Transverse colon (tissue), 4 donors: ENCODE data around the gene GLI1. TPM values are rescaled to one million over a fixed set of nuclear protein-coding genes. Genes with fewer than 3 reads are reported as not detected.
A peak's percentile ranks its signal among the peaks of the same experiment; 100 is the strongest.

ENCODE experiments used
- DNase-seq: peaks from one replicate; pipeline ENCODE4 v3.0.0-alpha.2; 2019
- H3K27ac ChIP-seq, 4 donors: fragments of 200-600 bp; sonication (generic); 2 replicates each; pipeline ENCODE4 v1.5.1; 2016 to 2018; ENCODE audit warnings: inconsistent platforms in 4 of 4
- H3K27me3 ChIP-seq: fragments of 200-600 bp; sonication (generic); 2 replicates; pipeline ENCODE4 v1.5.1; 2017; ENCODE audit warnings: inconsistent platforms
- H3K36me3 ChIP-seq, 4 donors: fragments of 200-600 bp; sonication (generic); 2 replicates each; pipeline ENCODE4 v1.5.1; 2017 to 2019; ENCODE audit warnings: inconsistent platforms in 4 of 4
- H3K4me1 ChIP-seq, 4 donors: fragments of 200-600 bp; sonication (generic); 2 replicates each; pipeline ENCODE4 v1.5.1; 2017 to 2020; ENCODE audit warnings: inconsistent platforms in 4 of 4
- H3K4me3 ChIP-seq, 4 donors: fragments of 200-600 bp; sonication (generic); 1 replicate in 1 of 4; 2 replicates in 3 of 4; pipeline versions ENCODE4 v1.5.1 to v1.6.1; 2017 to 2019; ENCODE audit warnings: inconsistent platforms in 4 of 4
- H3K9me3 ChIP-seq, 2 donors: fragments of 200-600 bp; sonication (generic); 2 replicates each; pipeline ENCODE4 v1.5.1; 2017 to 2019; ENCODE audit warnings: inconsistent platforms in 2 of 2
- CTCF ChIP-seq, 5 experiments: fragments of 200-600 bp in 3 of 5; fragments of 450-650 bp in 2 of 5; sonication (generic) in 3 of 5; IDR thresholded peaks; 1 replicate in 2 of 5; 2 replicates in 3 of 5; pipeline ENCODE4 v1.5.1; 2016 to 2017; ENCODE audit warnings: antibody characterized with exemption in 5 of 5, inconsistent platforms in 3 of 5, mild to moderate bottlenecking in 2 of 5, moderate library complexity in 1 of 5
- EP300 ChIP-seq: sonication (generic); formaldehyde crosslinking; IDR thresholded peaks from one replicate; pipeline ENCODE4 v1.6.1; 2017; ENCODE audit warnings: antibody characterized with exemption, low read depth
- POLR2A ChIP-seq: fragments of 450-650 bp; IDR thresholded peaks from one replicate; pipeline ENCODE4 v1.6.1; 2016; ENCODE audit warnings: antibody characterized with exemption, mild to moderate bottlenecking, moderate library complexity
- POLR2AphosphoS5 ChIP-seq, 3 donors: sonication (generic); formaldehyde crosslinking; IDR thresholded peaks; one replicate each; pipeline ENCODE4 v1.6.1; 2016; ENCODE audit warnings: antibody characterized with exemption in 3 of 3
- WGBS, 2 donors: methylation state at CpG; one replicate each; pipeline ENCODE4 v1.1.5; 2018; ENCODE audit warnings: low coverage in 1 of 2; 5-methylcytosine and 5-hydroxymethylcytosine counted together
- in situ Hi-C, 4 donors: fragments of 200-750 bp; cut with MboI; loops; one replicate each; pipeline versions ENCODE4 v1.15.0 to v1.15.1; 2017; ENCODE audit warnings: low sequenced_read_pairs in 3 of 4, low pct_ligation_motif_present in 1 of 4, low pct_unique_long_range_greater_than_20kb in 1 of 4
- intact Hi-C: fragments of 100-400 bp; cut with DNase I; formaldehyde crosslinking; loops from one replicate; pipeline ENCODE4 v1.15.1; 2023; ENCODE audit warnings: low total_unique reads
- total RNA-seq, 4 donors: library from RNA; depleted of rRNA; stranded (reverse); fragments of >200 nt; gene quantifications; one replicate each; pipeline ENCODE4 v1.1.0, GENCODE V29; 2016

The GLI1 gene
- total RNA-seq, 4 donors from 2014 or later, result 0.41 to 1.2 (median 0.79) TPM; not detected in 1

- in situ Hi-C loops (loop anchor here in 3 of 4 donors (10.0 to 25.0 kb wide), 2 partner anchors 137 to 155 kb away; no protein-coding TSS in a partner anchor), intact Hi-C loops (no loop called here)
- H3K9me3 ChIP-seq, result no peaks in the 10 kb centered on the region
- no peak overlapping the region for H3K4me3 ChIP-seq
- H3K27me3 ChIP-seq, result no peaks in the 10 kb centered on the region
- TF ChIP-seq CTCF (IDR thresholded peaks at IDR 0.05) (no peak), POLR2A (no peak), EP300 (no peak), POLR2AphosphoS5 (IDR thresholded peaks at IDR 0.05) (no peak)
- H3K4me1 ChIP-seq, result peaks cover 9 to 12% (median 9%) of the 10 kb centered on the region in 4 donors
- no peak for DNase-seq
- WGBS, 2 donors, result 99% methylated on average over 7 of the region's 7 CpGs; no CpG with 5 or more reads in 1 of the 2 donors
- no peak overlapping the region for H3K27ac ChIP-seq
- no peaks in the 10 kb centered on the region for H3K36me3 ChIP-seq
Observed at GRCh38 chr12:57449375-57449774, 10.2 kb upstream of the GLI1 start.

- Histone ChIP-seq H3K4me3 (no peak overlapping the region), H3K27ac (no peak overlapping the region), H3K4me1 (peaks cover 9 to 12% (median 9%) of the 10 kb centered on the region in 4 donors), H3K36me3 (no peaks in the 10 kb centered on the region), H3K9me3 (no peaks in the 10 kb centered on the region), H3K27me3 (no peaks in the 10 kb centered on the region)
- intact Hi-C loops (loop anchor here (5.0 kb wide), 2 partner anchors 143 to 188 kb away; no protein-coding TSS in a partner anchor), in situ Hi-C loops (no loop called here)
- no peak for TF ChIP-seq POLR2A
- no peak for TF ChIP-seq CTCF (IDR thresholded peaks at IDR 0.05)
- no peak for TF ChIP-seq EP300
- no peak for TF ChIP-seq POLR2AphosphoS5 (IDR thresholded peaks at IDR 0.05)
- DNase-seq, result no peak
- 72 to 93% methylated on average over 2 to 3 of the region's 3 CpGs for WGBS, 2 donors
Observed at GRCh38 chr12:57450057-57450456, 9.5 kb upstream of the GLI1 start.

GRCh38 chr12:57451233-57451778, 8.3 kb upstream of the GLI1 start:
- no peak for DNase-seq
- Histone ChIP-seq H3K27ac (no peak overlapping the region), H3K4me1 (peaks cover 9 to 16% (median 10%) of the 10 kb centered on the region in 4 donors), H3K27me3 (no peaks in the 10 kb centered on the region), H3K36me3 (no peaks in the 10 kb centered on the region), H3K4me3 (no peak overlapping the region), H3K9me3 (no peaks in the 10 kb centered on the region)
- 67% methylated on average over 6 of the region's 6 CpGs; no CpG with 5 or more reads in 1 of the 2 donors for WGBS, 2 donors
- in situ Hi-C loops (no loop called here), intact Hi-C loops (loop anchor here (5.0 kb wide), 2 partner anchors 144 to 189 kb away; no protein-coding TSS in a partner anchor)
- no peak for TF ChIP-seq CTCF (IDR thresholded peaks at IDR 0.05)
- no peak for TF ChIP-seq POLR2A
- no peak for TF ChIP-seq EP300
- no peak for TF ChIP-seq POLR2AphosphoS5 (IDR thresholded peaks at IDR 0.05)

- Histone ChIP-seq H3K27me3 (no peaks in the 10 kb centered on the region), H3K4me3 (no peak overlapping the region), H3K4me1 (peaks cover 9 to 16% (median 10%) of the 10 kb centered on the region in 4 donors), H3K9me3 (no peaks in the 10 kb centered on the region), H3K36me3 (no peaks in the 10 kb centered on the region), H3K27ac (peak overlapping the region in 2 of 4 donors; percentile 13 to 37)
- in situ Hi-C loops, result no loop called here
- TF ChIP-seq POLR2AphosphoS5 (IDR thresholded peaks at IDR 0.05) (peak in 1 of 3 donors; percentile 11), POLR2A (no peak)
- no peak for DNase-seq
- intact Hi-C loops, result loop anchor here (5.0 kb wide), 2 partner anchors 145 to 190 kb away; no protein-coding TSS in a partner anchor
- WGBS, 2 donors, result 7 to 28% methylated on average over 2 to 9 of the region's 9 CpGs
Observed at GRCh38 chr12:57452181-57452936, 7.2 kb upstream of the GLI1 start.
